Osteoblast (primary cell): ENCODE data around the gene SLC25A18. TPM values are rescaled to one million over a fixed set of nuclear protein-coding genes. Genes with fewer than 3 reads are reported as not detected.
"Not testable (repeated sequence)": the region's sequence is repeated elsewhere in the genome, so short reads cannot be mapped to it uniquely, and the experiment has no call there.

Experiments
- DNase-seq: peaks from one replicate; pipeline ENCODE4 v3.0.0; 2011; ENCODE audit warnings: low spot score, mixed read lengths; ENCODE audit not compliant: insufficient read length; ENCODE audit errors: missing footprints
- H2AFZ ChIP-seq: 2 replicates; pipeline ENCODE4 v1.6.0; 2011; ENCODE audit warnings: mild to moderate bottlenecking, low read length
- H3K27ac ChIP-seq: 2 replicates; pipeline ENCODE4 v1.5.1; 2011; ENCODE audit warnings: mild to moderate bottlenecking, low read depth, low read length, moderate library complexity
- H3K27me3 ChIP-seq: 2 replicates; pipeline ENCODE4 v1.6.0; 2012; ENCODE audit warnings: mild to moderate bottlenecking, control low read depth, inconsistent platforms, low read length, moderate library complexity; ENCODE audit not compliant: insufficient read depth
- H3K36me3 ChIP-seq: 2 replicates; pipeline ENCODE4 v1.5.1; 2011; ENCODE audit warnings: mild to moderate bottlenecking, low read length, control low read depth, moderate library complexity; ENCODE audit not compliant: insufficient read depth
- H3K4me1 ChIP-seq: 2 replicates; pipeline ENCODE4 v1.5.1; 2011; ENCODE audit warnings: mild to moderate bottlenecking, low read length, control low read depth, moderate library complexity; ENCODE audit not compliant: insufficient read depth
- H3K4me2 ChIP-seq: 2 replicates; pipeline ENCODE4 v1.6.0; 2011; ENCODE audit warnings: mild to moderate bottlenecking, low read length; ENCODE audit not compliant: insufficient read depth
- H3K4me3 ChIP-seq: fragments of 200-600 bp; sonication (generic); 3 replicates; pipeline ENCODE4 v1.5.1; 2012; ENCODE audit warnings: mild to moderate bottlenecking, low read length, inconsistent platforms; ENCODE audit not compliant: insufficient read depth
- H3K79me2 ChIP-seq: 2 replicates; pipeline ENCODE4 v1.6.0; 2012; ENCODE audit warnings: mild to moderate bottlenecking, low read length, control low read depth, inconsistent platforms; ENCODE audit not compliant: insufficient read depth
- H3K9me3 ChIP-seq: 2 replicates; pipeline ENCODE4 v1.5.1; 2011; ENCODE audit warnings: low read depth, low read length, control low read depth
- H4K20me1 ChIP-seq: 2 replicates; pipeline ENCODE4 v1.6.0; 2012; ENCODE audit warnings: mild to moderate bottlenecking, low read length, control low read depth; ENCODE audit not compliant: insufficient read depth
- CTCF ChIP-seq: IDR thresholded peaks from 2 replicates; pipeline ENCODE4 v1.5.1; 2011; ENCODE audit warnings: mild to moderate bottlenecking, low read depth, low read length, moderate library complexity; ENCODE audit errors: extremely low read depth
- total RNA-seq: library from RNA; depleted of rRNA; stranded (reverse); fragments of >200 nt; gene quantifications from 2 replicates; pipeline ENCODE4 v1.2.3, GENCODE V29; 2012

SLC25A18 gene
- not detected in 2 replicates for total RNA-seq

- H2AFZ ChIP-seq, result peak within 1 kb of the TSS; percentile 17
- H4K20me1 ChIP-seq, result no peaks in the 10 kb centered on the region
- H3K9me3 ChIP-seq, result no peaks in the 10 kb centered on the region
- TF ChIP-seq CTCF, result no peak
- H3K4me2 ChIP-seq, result peak within 1 kb of the TSS; percentile 65
- H3K4me3 ChIP-seq, result peak within 1 kb of the TSS; percentile 14
- no peak within 1 kb of the TSS for H3K27ac ChIP-seq
- H3K36me3 ChIP-seq, result no peaks in the 10 kb centered on the region
- no peaks in the 10 kb centered on the region for H3K79me2 ChIP-seq
- DNase-seq, result peak; percentile 50
- H3K27me3 ChIP-seq, result no peaks in the 10 kb centered on the region
- H3K4me1 ChIP-seq, result peaks cover 8% of the 10 kb centered on the region
Measured at GRCh38 chr22:17562906-17563870, at the start of gene SLC25A18. SLC25A18 (plus strand) TSS chr22:17563498; CDS start chr22:17579945, 16,447 bp downstream.

- H3K79me2 ChIP-seq, result no peaks in the 10 kb centered on the region
- H3K36me3 ChIP-seq, result no peaks in the 10 kb centered on the region
- no peak overlapping the region for H2AFZ ChIP-seq
- no peaks in the 10 kb centered on the region for H3K4me1 ChIP-seq
- no peaks in the 10 kb centered on the region for H4K20me1 ChIP-seq
- TF ChIP-seq CTCF, result no peak
- H3K9me3 ChIP-seq, result no peaks in the 10 kb centered on the region
- DNase-seq, result no peak
- no peak overlapping the region for H3K27ac ChIP-seq
- no peak overlapping the region for H3K4me2 ChIP-seq
- peaks cover 4% of the 10 kb centered on the region for H3K27me3 ChIP-seq
- H3K4me3 ChIP-seq, result no peak overlapping the region
Measured at GRCh38 chr22:17513612-17514011, 49.7 kb upstream of the SLC25A18 start.

- peaks cover 4% of the 10 kb centered on the region for H3K27me3 ChIP-seq
- H3K9me3 ChIP-seq, result no peaks in the 10 kb centered on the region
- DNase-seq, result no peak
- no peaks in the 10 kb centered on the region for H3K4me1 ChIP-seq
- H4K20me1 ChIP-seq, result no peaks in the 10 kb centered on the region
- H3K36me3 ChIP-seq, result no peaks in the 10 kb centered on the region
- no peak for TF ChIP-seq CTCF
- H3K79me2 ChIP-seq, result no peaks in the 10 kb centered on the region
- no peak overlapping the region for H3K4me2 ChIP-seq
- H3K4me3 ChIP-seq, result no peak overlapping the region
- no peak overlapping the region for H3K27ac ChIP-seq
- H2AFZ ChIP-seq, result no peak overlapping the region
Measured at GRCh38 chr22:17514084-17514483, 49.2 kb upstream of the SLC25A18 start.

- no peaks in the 10 kb centered on the region for H4K20me1 ChIP-seq
- H3K4me3 ChIP-seq, result no peak overlapping the region
- H3K4me2 ChIP-seq, result no peak overlapping the region
- H3K27ac ChIP-seq, result no peak overlapping the region
- no peaks in the 10 kb centered on the region for H3K79me2 ChIP-seq
- H3K4me1 ChIP-seq, result no peaks in the 10 kb centered on the region
- TF ChIP-seq CTCF, result no peak
- H3K9me3 ChIP-seq, result no peaks in the 10 kb centered on the region
- H2AFZ ChIP-seq, result no peak overlapping the region
- DNase-seq, result no peak
- no peaks in the 10 kb centered on the region for H3K27me3 ChIP-seq
- H3K36me3 ChIP-seq, result no peaks in the 10 kb centered on the region
Measured at GRCh38 chr22:17518406-17518805, 44.9 kb upstream of the SLC25A18 start.

DNA sequence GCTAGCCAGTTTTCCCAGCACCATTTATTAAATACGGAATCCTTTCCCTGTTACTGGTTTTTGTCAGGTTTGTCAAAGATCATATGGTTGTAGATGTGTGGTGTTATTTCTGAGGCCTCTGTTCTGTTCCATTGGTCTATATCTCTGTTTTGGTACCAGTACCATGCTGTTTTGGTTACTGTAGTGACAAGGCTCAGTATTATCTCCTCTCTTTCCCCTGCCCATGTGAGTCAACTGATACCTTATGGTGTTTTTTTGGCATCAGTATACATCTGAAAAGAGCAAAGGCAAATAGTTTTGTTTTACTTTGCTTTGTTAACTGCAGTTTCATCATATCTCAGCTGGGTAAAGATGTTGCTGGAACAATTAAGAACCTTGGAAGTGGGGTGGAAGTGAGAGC is 41.3 kb upstream of the SLC25A18 start:
- not testable (repeated sequence) for H3K4me3 ChIP-seq, H3K9me3 ChIP-seq, H3K36me3 ChIP-seq, H3K4me2 ChIP-seq, DNase-seq, H3K79me2 ChIP-seq, H3K27me3 ChIP-seq, H4K20me1 ChIP-seq, H3K27ac ChIP-seq, H2AFZ ChIP-seq, H3K4me1 ChIP-seq
